Measurements from ENCODE around the gene ZBTB4. TPM values are rescaled to one million over a fixed set of nuclear protein-coding genes. Genes with fewer than 3 reads are reported as not detected.

ZBTB4 gene
- total RNA-seq, 1 donor: 45.5 TPM

- no peak for DNase-seq (ENCODE audit: low read depth)
- TF ChIP-seq CTCF (IDR thresholded peaks at IDR 0.05; ENCODE audit: insufficient read depth, low read length): no peak
- no peak overlapping the region for H3K4me3 ChIP-seq (ENCODE audit: low read depth, low read length)
Observed at GRCh38 chr17:7496470-7497183, 17.2 kb upstream of the ZBTB4 start.

GRCh38 chr17:7495906-7496434 lies 16.5 kb upstream of the ZBTB4 start:
- DNase-seq (ENCODE audit: low read depth): no peak
- no peak for TF ChIP-seq CTCF (IDR thresholded peaks at IDR 0.05; ENCODE audit: insufficient read depth, low read length)
- H3K4me3 ChIP-seq (ENCODE audit: low read depth, low read length): no peak overlapping the region

- TF ChIP-seq CTCF (IDR thresholded peaks at IDR 0.05; ENCODE audit: insufficient read depth, low read length): no peak
- no peak overlapping the region for H3K4me3 ChIP-seq (ENCODE audit: low read depth, low read length)
- DNase-seq (ENCODE audit: low read depth): no peak
Observed at GRCh38 chr17:7493941-7494340, 14.5 kb upstream of the ZBTB4 start.

- no peak for TF ChIP-seq CTCF (IDR thresholded peaks at IDR 0.05; ENCODE audit: insufficient read depth, low read length)
- H3K4me3 ChIP-seq (ENCODE audit: low read depth, low read length): no peak overlapping the region
- DNase-seq (ENCODE audit: low read depth): no peak
Observed at GRCh38 chr17:7491583-7491982, 12.2 kb upstream of the ZBTB4 start.

- no peak for DNase-seq (ENCODE audit: low read depth)
- no peak overlapping the region for H3K4me3 ChIP-seq (ENCODE audit: low read depth, low read length)
- no peak for TF ChIP-seq CTCF (IDR thresholded peaks at IDR 0.05; ENCODE audit: insufficient read depth, low read length)
Observed at GRCh38 chr17:7490144-7490543, 10.7 kb upstream of the ZBTB4 start.

- TF ChIP-seq CTCF (IDR thresholded peaks at IDR 0.05; ENCODE audit: insufficient read depth, low read length): no peak
- peak; percentile 49 for DNase-seq (ENCODE audit: low read depth)
- peak overlapping the region; percentile 69 for H3K4me3 ChIP-seq (ENCODE audit: low read depth, low read length)
Observed at GRCh38 chr17:7486181-7486580, 6.8 kb upstream of the ZBTB4 start.

Data from fibroblast of the aortic adventitia (primary cell).